SK-N-SH (cell line): ENCODE data around the gene RFX4.

ENCODE experiments used
- CTCF ChIP-seq: fragments of 200-600 bp; sonication (generic); IDR thresholded peaks from 2 replicates; pipeline ENCODE4 v1.6.1; 2017; ENCODE audit warnings: antibody characterized with exemption, mild to moderate bottlenecking, moderate library complexity
- FOXJ3 ChIP-seq: sonication (generic); formaldehyde crosslinking; IDR thresholded peaks from 2 replicates; pipeline ENCODE4 v1.5.1; 2020; ENCODE audit warnings: mild to moderate bottlenecking, missing genetic modification reagents
- RCOR1 ChIP-seq: fragments of 150-350 bp; IDR thresholded peaks from 2 replicates; pipeline ENCODE4 v1.6.1; 2017; ENCODE audit warnings: antibody characterized with exemption, low read length
- SIN3A ChIP-seq: IDR thresholded peaks from 2 replicates; pipeline ENCODE4 v1.6.1; 2012; ENCODE audit warnings: low read depth, mild to moderate bottlenecking, low read length, moderate library complexity, borderline replicate concordance

GRCh38 chr12:106720696-106721095 lies 137.9 kb downstream of the RFX4 start:
- TF ChIP-seq RCOR1 (no peak), CTCF (no peak), FOXJ3 (no peak), SIN3A (no peak)
